Gastrocnemius medialis (tissue), 4 donors: ENCODE measurements around the gene GALNT17. TPM values are rescaled to one million over a fixed set of nuclear protein-coding genes. Genes with fewer than 3 reads are reported as not detected.

Experiments used
- ATAC-seq, 2 donors: fragments of 150-250 bp; one replicate each; pipeline ENCODE4 v1.9.1; 2016
- DNase-seq, 2 donors: peaks; one replicate each; pipeline ENCODE4 v3.0.0-alpha.2; 2019
- H3K27ac ChIP-seq, 4 donors: fragments of 200-600 bp; sonication (generic); 1 replicate in 1 of 4; 2 replicates in 3 of 4; pipeline ENCODE4 v1.5.1; 2016 to 2018; ENCODE audit warnings: mild to moderate bottlenecking in 2 of 4, moderate library complexity in 1 of 4
- H3K27me3 ChIP-seq, 3 donors: fragments of 200-600 bp; sonication (generic) in 2 of 3; 1 replicate in 1 of 3; 2 replicates in 2 of 3; pipeline versions ENCODE4 v1.5.1 to v1.6.0; 2016 to 2019; ENCODE audit warnings: mild to moderate bottlenecking in 1 of 3, moderate library complexity in 1 of 3
- H3K36me3 ChIP-seq, 2 donors: fragments of 200-600 bp; sonication (generic) in 1 of 2; one replicate each; pipeline ENCODE4 v1.5.1; 2017 to 2018
- H3K4me1 ChIP-seq, 2 donors: fragments of 200-600 bp; sonication (generic) in 1 of 2; one replicate each; pipeline ENCODE4 v1.5.1; 2016 to 2017; ENCODE audit warnings: mild to moderate bottlenecking in 2 of 2
- H3K4me3 ChIP-seq, 4 donors: fragments of 200-600 bp; sonication (generic) in 3 of 4; 1 replicate in 1 of 4; 2 replicates in 3 of 4; pipeline ENCODE4 v1.5.1; 2016 to 2019; ENCODE audit warnings: mild to moderate bottlenecking in 2 of 4
- H3K9me3 ChIP-seq, 3 donors: fragments of 200-600 bp; sonication (generic) in 2 of 3; 1 replicate in 1 of 3; 2 replicates in 2 of 3; pipeline ENCODE4 v1.5.1; 2016 to 2019
- CTCF ChIP-seq, 5 experiments: fragments of 450-650 bp in 3 of 5; fragments of 200-600 bp in 2 of 5; sonication (generic) in 2 of 5; IDR thresholded peaks in 4 of 5; conservative IDR thresholded peaks in 1 of 5; 1 replicate in 4 of 5; 2 replicates in 1 of 5; pipeline ENCODE4 v1.5.1; 2016 to 2019; ENCODE audit warnings: antibody characterized with exemption in 5 of 5, mild to moderate bottlenecking in 3 of 5, moderate library complexity in 3 of 5
- POLR2A ChIP-seq, 2 donors: fragments of 450-650 bp; IDR thresholded peaks; one replicate each; pipeline ENCODE4 v1.6.1; 2017; ENCODE audit warnings: antibody characterized with exemption in 2 of 2, mild to moderate bottlenecking in 2 of 2, moderate library complexity in 2 of 2
- in situ Hi-C, 4 donors: fragments of 200-750 bp; cut with MboI; loops; one replicate each; pipeline versions ENCODE4 v1.15.0 to v1.8.0; 2017; ENCODE audit warnings: low sequenced_read_pairs in 4 of 4
- intact Hi-C: fragments of 100-400 bp; cut with DNase I; formaldehyde crosslinking; loops from one replicate; pipeline ENCODE4 v1.15.1; 2023; ENCODE audit warnings: low total_unique reads
- total RNA-seq, 4 donors: library from RNA; depleted of rRNA; stranded (reverse); fragments of >200 nt; gene quantifications; one replicate each; pipeline versions ENCODE4 v1.1.0 to v1.2.3, GENCODE V29; 2016

GALNT17 gene
- total RNA-seq, 4 donors from 2014 or later, result 1.9 to 13.0 (median 12.3) TPM

GRCh38 chr7:71165708-71166107 is 33.8 kb downstream of the GALNT17 start:
- Histone ChIP-seq H3K36me3 (no peaks in the 10 kb centered on the region), H3K27ac (no peak overlapping the region), H3K27me3 (no peaks in the 10 kb centered on the region), H3K9me3 (no peaks in the 10 kb centered on the region), H3K4me3 (no peak overlapping the region), H3K4me1 (no peaks in the 10 kb centered on the region)
- ATAC-seq (no peak), DNase-seq (no peak)
- intact Hi-C loops (no loop called here), in situ Hi-C loops (no loop called here)
- TF ChIP-seq CTCF (IDR thresholded peaks at IDR 0.05 in 4 of 5, conservative IDR thresholded peaks at IDR 0.05 in 1 of 5) (no peak), POLR2A (IDR thresholded peaks at IDR 0.05) (no peak)

GRCh38 chr7:71171476-71171875 is 39.5 kb downstream of the GALNT17 start:
- Histone ChIP-seq H3K4me3 (no peak overlapping the region), H3K4me1 (no peaks in the 10 kb centered on the region), H3K9me3 (no peaks in the 10 kb centered on the region), H3K27me3 (no peaks in the 10 kb centered on the region), H3K36me3 (no peaks in the 10 kb centered on the region), H3K27ac (no peak overlapping the region)
- in situ Hi-C loops, result no loop called here
- intact Hi-C loops, result no loop called here
- no peak for ATAC-seq
- no peak for DNase-seq
- TF ChIP-seq CTCF (IDR thresholded peaks at IDR 0.05 in 4 of 5, conservative IDR thresholded peaks at IDR 0.05 in 1 of 5) (no peak), POLR2A (IDR thresholded peaks at IDR 0.05) (no peak)

- DNase-seq (no peak), ATAC-seq (no peak)
- TF ChIP-seq POLR2A (IDR thresholded peaks at IDR 0.05) (no peak), CTCF (IDR thresholded peaks at IDR 0.05 in 4 of 5, conservative IDR thresholded peaks at IDR 0.05 in 1 of 5) (no peak)
- Histone ChIP-seq H3K36me3 (no peaks in the 10 kb centered on the region), H3K4me3 (no peak overlapping the region), H3K27ac (no peak overlapping the region), H3K9me3 (no peaks in the 10 kb centered on the region), H3K27me3 (no peaks in the 10 kb centered on the region), H3K4me1 (no peaks in the 10 kb centered on the region)
- in situ Hi-C loops (no loop called here), intact Hi-C loops (no loop called here)
Measured at GRCh38 chr7:71173955-71174354, 42.0 kb downstream of the GALNT17 start.

GRCh38 chr7:71182438-71182935 is 50.5 kb downstream of the GALNT17 start:
- no peaks in the 10 kb centered on the region for H3K27me3 ChIP-seq
- no peak overlapping the region for H3K27ac ChIP-seq
- no peaks in the 10 kb centered on the region for H3K4me1 ChIP-seq
- DNase-seq (no peak), ATAC-seq (no peak)
- in situ Hi-C loops (no loop called here), intact Hi-C loops (no loop called here)
- TF ChIP-seq CTCF (IDR thresholded peaks at IDR 0.05 in 4 of 5, conservative IDR thresholded peaks at IDR 0.05 in 1 of 5) (no peak), POLR2A (IDR thresholded peaks at IDR 0.05) (no peak)
- H3K4me3 ChIP-seq, result no peak overlapping the region
- no peaks in the 10 kb centered on the region for H3K9me3 ChIP-seq
- H3K36me3 ChIP-seq, result no peaks in the 10 kb centered on the region

GRCh38 chr7:71184136-71184535 is 52.2 kb downstream of the GALNT17 start:
- Histone ChIP-seq H3K4me1 (no peaks in the 10 kb centered on the region), H3K4me3 (no peak overlapping the region), H3K9me3 (no peaks in the 10 kb centered on the region), H3K27ac (no peak overlapping the region), H3K27me3 (no peaks in the 10 kb centered on the region), H3K36me3 (no peaks in the 10 kb centered on the region)
- intact Hi-C loops, result no loop called here
- no peak for DNase-seq
- in situ Hi-C loops, result no loop called here
- ATAC-seq, result no peak
- TF ChIP-seq CTCF (IDR thresholded peaks at IDR 0.05 in 4 of 5, conservative IDR thresholded peaks at IDR 0.05 in 1 of 5) (no peak), POLR2A (IDR thresholded peaks at IDR 0.05) (no peak)
